ENCODE measurements around the gene LLGL1.

Gene LLGL1

GRCh38 chr17:18203308-18203707, 22.1 kb upstream of the LLGL1 start:
- TF ChIP-seq POLR2AphosphoS5 (IDR thresholded peaks at IDR 0.05; ENCODE audit: low read depth, low read length) (no peak), TAF1 (IDR thresholded peaks at IDR 0.05; ENCODE audit: borderline replicate concordance, insufficient read depth, low read length) (no peak), SIN3A (IDR thresholded peaks at IDR 0.05; ENCODE audit: borderline replicate concordance, insufficient read depth, low read length) (no peak), REST (IDR thresholded peaks at IDR 0.05; ENCODE audit: insufficient read depth in 1 of 2, low read depth in 2 of 2, low read length in 2 of 2) (no peak), FOXP2 (optimal IDR thresholded peaks at IDR 0.05; ENCODE audit: borderline replicate concordance, extremely low read depth, extremely low read length, insufficient read depth) (no peak)

GRCh38 chr17:18205861-18206260, 19.6 kb upstream of the LLGL1 start:
- TF ChIP-seq POLR2AphosphoS5 (IDR thresholded peaks at IDR 0.05; ENCODE audit: low read depth, low read length) (no peak), FOXP2 (optimal IDR thresholded peaks at IDR 0.05; ENCODE audit: borderline replicate concordance, extremely low read depth, extremely low read length, insufficient read depth) (no peak), REST (IDR thresholded peaks at IDR 0.05; ENCODE audit: insufficient read depth in 1 of 2, low read depth in 2 of 2, low read length in 2 of 2) (no peak), SIN3A (IDR thresholded peaks at IDR 0.05; ENCODE audit: borderline replicate concordance, insufficient read depth, low read length) (no peak), TAF1 (IDR thresholded peaks at IDR 0.05; ENCODE audit: borderline replicate concordance, insufficient read depth, low read length) (no peak)

- TF ChIP-seq FOXP2 (optimal IDR thresholded peaks at IDR 0.05; ENCODE audit: borderline replicate concordance, extremely low read depth, extremely low read length, insufficient read depth) (no peak), SIN3A (IDR thresholded peaks at IDR 0.05; ENCODE audit: borderline replicate concordance, insufficient read depth, low read length) (no peak), POLR2AphosphoS5 (IDR thresholded peaks at IDR 0.05; ENCODE audit: low read depth, low read length) (no peak), REST (IDR thresholded peaks at IDR 0.05; ENCODE audit: insufficient read depth in 1 of 2, low read depth in 2 of 2, low read length in 2 of 2) (no peak), TAF1 (IDR thresholded peaks at IDR 0.05; ENCODE audit: borderline replicate concordance, insufficient read depth, low read length) (no peak)
Measured at GRCh38 chr17:18206962-18207361, 18.5 kb upstream of the LLGL1 start.

GRCh38 chr17:18208092-18208491, 17.3 kb upstream of the LLGL1 start:
- TF ChIP-seq SIN3A (IDR thresholded peaks at IDR 0.05; ENCODE audit: borderline replicate concordance, insufficient read depth, low read length): no peak
- no peak for TF ChIP-seq POLR2AphosphoS5 (IDR thresholded peaks at IDR 0.05; ENCODE audit: low read depth, low read length)
- no peak for TF ChIP-seq FOXP2 (optimal IDR thresholded peaks at IDR 0.05; ENCODE audit: borderline replicate concordance, extremely low read depth, extremely low read length, insufficient read depth)
- TF ChIP-seq TAF1 (IDR thresholded peaks at IDR 0.05; ENCODE audit: borderline replicate concordance, insufficient read depth, low read length): no peak
- TF ChIP-seq REST (IDR thresholded peaks at IDR 0.05; ENCODE audit: insufficient read depth in 1 of 2, low read depth in 2 of 2, low read length in 2 of 2): no peak

Measured in PFSK-1 (cell line).